GM12872 (cell line): ENCODE results near the gene GRID1.

ENCODE experiments used
- TF ChIP-seq, protein P1 (sequence below): IDR thresholded peaks from 3 replicates; pipeline ENCODE4 v1.5.1; 2011; ENCODE audit warnings: low read depth, mild to moderate bottlenecking, low read length, moderate library complexity; ENCODE audit not compliant: insufficient read depth

GRID1 gene

GRCh38 chr10:86312701-86313270 lies 53.8 kb downstream of the GRID1 start:
- TF ChIP-seq, protein P1, sequence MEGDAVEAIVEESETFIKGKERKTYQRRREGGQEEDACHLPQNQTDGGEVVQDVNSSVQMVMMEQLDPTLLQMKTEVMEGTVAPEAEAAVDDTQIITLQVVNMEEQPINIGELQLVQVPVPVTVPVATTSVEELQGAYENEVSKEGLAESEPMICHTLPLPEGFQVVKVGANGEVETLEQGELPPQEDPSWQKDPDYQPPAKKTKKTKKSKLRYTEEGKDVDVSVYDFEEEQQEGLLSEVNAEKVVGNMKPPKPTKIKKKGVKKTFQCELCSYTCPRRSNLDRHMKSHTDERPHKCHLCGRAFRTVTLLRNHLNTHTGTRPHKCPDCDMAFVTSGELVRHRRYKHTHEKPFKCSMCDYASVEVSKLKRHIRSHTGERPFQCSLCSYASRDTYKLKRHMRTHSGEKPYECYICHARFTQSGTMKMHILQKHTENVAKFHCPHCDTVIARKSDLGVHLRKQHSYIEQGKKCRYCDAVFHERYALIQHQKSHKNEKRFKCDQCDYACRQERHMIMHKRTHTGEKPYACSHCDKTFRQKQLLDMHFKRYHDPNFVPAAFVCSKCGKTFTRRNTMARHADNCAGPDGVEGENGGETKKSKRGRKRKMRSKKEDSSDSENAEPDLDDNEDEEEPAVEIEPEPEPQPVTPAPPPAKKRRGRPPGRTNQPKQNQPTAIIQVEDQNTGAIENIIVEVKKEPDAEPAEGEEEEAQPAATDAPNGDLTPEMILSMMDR, result no peak

- TF ChIP-seq, protein P1, result no peak
Observed at GRCh38 chr10:86311906-86312305, 54.7 kb downstream of the GRID1 start.

- TF ChIP-seq, protein P1, result no peak
Observed at GRCh38 chr10:86311190-86311589, 55.4 kb downstream of the GRID1 start.

DNA sequence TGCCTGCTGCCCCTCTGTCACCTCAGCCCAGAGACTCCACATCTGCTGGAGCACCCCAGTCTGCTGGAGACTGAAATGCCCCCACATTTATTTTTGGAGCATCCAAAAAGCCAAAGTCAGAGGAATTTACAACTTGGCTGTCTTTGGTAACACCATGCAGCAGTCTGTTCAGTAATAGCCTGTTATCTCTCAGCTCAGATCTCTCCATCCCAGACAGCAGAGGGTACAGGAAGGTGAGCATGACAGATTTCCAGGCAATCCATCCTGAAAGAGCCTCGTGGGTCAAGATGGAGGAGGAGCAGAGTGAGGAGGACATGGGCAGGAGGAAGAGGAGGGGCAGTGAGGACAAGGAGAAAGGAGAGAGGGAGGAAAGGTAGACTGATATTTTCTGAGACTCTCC lies 55.9 kb downstream of the GRID1 start:
- TF ChIP-seq, protein P1, result no peak

GRCh38 chr10:86310291-86310690 lies 56.3 kb downstream of the GRID1 start:
- TF ChIP-seq, protein P1, result no peak

DNA sequence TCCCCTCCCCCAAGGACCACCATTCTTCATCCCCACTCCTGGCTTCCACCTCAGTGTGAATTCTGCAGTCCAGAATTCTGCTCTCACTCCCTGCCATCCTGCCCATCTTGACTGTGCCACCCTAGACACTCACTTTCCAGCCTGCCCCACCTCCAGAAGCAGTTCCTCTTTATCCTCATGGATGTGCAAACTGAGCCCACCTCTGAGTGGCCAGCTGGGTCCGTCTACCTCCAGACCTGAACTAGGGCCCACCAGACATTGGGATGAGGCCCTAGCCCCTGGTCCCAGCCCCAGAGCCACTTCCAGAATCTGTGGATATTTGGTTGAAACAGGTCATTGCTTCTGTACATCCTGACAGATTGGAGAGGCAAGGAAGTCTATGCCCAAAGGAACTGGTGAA lies 58.5 kb downstream of the GRID1 start:
- TF ChIP-seq, protein P1, result no peak

DNA sequence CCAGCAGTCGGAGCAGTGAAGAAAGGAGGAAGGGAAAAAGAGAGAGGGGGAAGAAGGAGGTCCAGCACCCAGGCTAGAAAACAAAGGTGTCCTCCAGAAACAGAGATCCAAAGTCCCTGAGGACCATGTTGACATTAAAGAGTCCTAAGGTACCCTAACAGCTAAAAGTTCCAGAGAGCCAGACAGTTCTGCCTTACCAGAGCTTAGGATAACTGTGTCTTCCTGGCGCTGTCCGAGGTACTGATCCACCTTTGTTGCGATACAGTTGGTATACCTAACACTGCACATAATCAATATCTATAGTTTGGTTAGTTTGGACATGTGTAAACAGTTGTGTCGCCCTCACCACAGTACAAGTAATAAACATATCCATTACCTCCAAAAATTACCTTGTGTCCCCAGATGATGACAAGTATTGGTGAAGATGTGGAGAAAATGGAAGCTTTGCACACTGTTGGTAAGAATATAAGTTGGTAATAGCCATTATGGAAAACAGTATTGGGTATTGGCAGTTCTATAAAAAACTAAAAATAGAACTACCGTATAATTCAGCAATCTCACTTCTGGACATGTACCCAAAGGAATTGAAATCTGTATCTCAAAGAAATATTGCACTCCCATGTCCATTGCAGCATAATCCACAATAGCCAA lies 59.8 kb downstream of the GRID1 start:
- TF ChIP-seq, protein P1, result no peak
